Measurements from ENCODE around the gene LGI4. TPM values are rescaled to one million over a fixed set of nuclear protein-coding genes. Genes with fewer than 3 reads are reported as not detected.
A peak's percentile ranks its signal among the peaks of the same experiment; 100 is the strongest.
"Not testable (repeated sequence)": the region's sequence is repeated elsewhere in the genome, so short reads cannot be mapped to it uniquely, and the experiment has no call there.

LGI4 gene
- total RNA-seq, 1 donor from 2014 or later, result 14.2 TPM

GRCh38 chr19:35105411-35106290, 29.2 kb downstream of the LGI4 start:
- no peak for DNase-seq

DNA sequence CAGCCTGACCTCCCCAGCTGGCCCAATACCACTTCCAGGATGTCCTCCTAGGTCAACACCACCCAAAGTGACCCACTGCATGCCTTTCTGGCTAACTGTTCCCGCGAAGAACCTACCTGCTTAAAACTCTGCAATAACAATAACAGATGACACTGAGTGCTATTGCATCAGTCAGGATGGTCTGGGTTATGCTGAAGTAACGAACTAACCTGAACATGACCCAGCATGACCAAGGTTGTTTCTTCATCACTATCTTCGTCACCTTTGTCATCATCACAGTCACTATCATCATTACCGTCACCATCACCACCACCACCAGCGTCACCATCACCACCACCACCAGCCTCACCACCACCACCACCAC, 29.8 kb downstream of the LGI4 start:
- no peak for DNase-seq

DNA sequence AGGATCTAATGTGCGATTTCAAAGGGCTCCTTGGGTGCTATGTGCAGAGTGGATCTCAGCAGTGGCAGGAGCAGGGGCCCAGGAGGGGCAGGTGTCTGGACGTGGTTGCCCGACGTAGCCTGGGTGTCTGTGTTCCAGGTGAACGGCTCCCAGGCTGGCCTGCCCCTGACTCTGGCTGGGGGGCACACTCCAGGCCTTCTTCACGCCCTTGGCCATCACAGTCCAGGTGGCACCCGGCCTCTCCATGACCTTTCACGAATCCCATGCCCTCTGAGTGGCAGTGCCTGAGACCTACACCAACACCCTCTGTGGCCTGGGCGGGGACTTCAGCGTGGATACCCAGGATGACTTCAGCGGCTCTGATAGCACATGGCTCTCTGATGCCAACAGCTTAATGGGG, 30.5 kb downstream of the LGI4 start:
- DNase-seq, result no peak

GRCh38 chr19:35103614-35104013, 31.2 kb downstream of the LGI4 start:
- not testable (repeated sequence) for DNase-seq

- not testable (repeated sequence) for DNase-seq
Observed at GRCh38 chr19:35101949-35102348, 32.9 kb downstream of the LGI4 start.

DNA sequence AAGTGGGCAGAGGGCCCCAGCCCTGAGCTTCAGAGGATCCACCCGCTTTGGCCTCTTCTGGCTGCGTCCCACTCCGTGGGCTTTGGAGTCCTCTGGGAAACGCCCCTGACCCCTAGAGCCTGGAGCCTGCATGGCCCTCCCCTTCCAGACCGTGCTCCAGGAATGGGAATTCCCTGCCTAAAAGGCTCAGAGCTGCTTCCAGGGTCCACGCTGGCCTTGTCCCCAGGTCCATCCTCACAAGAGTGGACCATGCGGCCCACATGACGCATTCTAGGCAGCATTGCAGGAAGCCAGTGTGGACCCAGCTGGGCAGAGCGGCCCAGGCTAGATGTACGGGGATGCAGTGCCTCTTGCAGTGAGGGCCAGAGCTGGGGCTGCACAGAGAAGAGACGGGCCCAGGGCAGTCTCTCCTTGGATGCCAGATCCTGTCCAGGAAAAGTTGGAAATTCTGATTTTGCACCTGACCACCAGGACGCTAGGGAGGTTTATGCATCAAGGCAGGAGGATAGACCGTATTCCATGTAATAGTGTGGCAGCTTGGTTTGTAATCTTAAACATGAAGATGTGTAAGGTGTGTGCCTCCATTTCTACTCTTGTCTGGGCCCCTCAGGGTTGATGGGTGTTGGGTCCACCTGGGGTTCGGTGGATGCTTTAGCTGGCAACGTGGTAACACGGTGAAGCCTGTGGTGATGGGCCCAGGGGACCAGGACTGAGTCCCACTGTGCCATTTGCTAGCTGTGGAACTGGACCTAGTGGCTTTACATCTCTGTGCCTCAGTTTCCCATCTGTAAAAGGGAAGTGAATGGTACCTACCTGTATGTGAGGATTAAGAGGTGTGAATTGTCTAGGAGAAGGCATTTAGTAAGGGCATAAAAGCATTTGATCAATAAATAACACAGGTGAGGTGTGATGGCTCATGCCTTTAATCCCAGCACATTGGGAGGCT, 34.0 kb downstream of the LGI4 start:
- DNase-seq, result no peak

DNA sequence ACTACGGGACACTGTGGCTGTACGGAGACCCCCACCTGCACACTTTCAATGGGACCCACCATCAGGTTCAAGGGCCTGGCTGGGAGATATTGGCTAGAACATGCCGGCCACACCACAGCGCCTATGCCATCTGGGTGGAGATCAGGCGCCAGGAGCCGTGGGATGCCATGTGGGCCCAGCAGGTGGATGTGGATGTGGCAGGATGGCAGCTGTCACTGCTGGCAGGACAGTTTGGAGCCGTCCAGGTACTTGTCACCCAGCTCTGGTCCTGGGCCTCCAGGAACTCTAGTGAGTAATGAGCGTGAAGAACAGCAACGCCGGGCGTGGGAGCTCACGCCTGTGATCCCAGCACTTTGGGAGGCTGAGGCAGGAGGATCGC, 35.0 kb downstream of the LGI4 start:
- no peak for DNase-seq

DNA sequence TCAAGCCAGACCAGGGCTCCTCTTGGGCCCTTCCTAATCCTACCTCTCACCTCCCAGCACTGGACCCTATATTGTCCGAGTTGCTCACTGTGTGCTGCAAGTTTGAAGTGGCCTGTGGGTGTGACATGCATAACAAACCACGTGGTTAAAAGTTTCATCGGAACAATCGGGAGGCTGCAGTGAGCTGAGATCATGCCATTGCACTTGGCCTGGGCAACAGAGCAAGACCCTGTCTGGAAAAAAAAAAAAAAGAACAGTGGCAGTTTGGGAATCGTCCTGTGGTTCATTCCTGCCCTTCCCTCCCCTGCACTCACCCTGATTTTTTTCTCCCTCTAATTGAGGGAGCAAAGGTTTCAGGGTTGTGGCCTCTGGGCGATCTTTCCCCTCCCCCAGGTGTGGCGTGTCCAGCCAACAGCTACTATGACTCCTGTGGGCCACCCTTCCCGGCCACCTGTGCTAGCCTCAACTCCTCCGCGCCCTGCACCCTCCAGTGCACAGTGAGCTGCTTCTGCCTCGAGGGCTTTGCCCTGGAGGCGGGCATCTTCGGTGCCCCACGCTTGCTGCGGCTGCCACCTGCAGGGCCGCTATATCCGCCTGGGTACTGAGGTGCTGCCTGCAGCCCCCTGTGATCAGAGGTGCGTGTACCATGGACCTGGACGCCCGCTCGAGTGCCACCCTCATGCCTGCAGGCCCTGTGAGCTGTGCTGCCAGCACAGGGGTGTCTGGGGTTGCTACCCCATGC, 35.5 kb downstream of the LGI4 start:
- DNase-seq, result no peak

GRCh38 chr19:35098413-35099049, 36.3 kb downstream of the LGI4 start:
- DNase-seq, result no peak

DNA sequence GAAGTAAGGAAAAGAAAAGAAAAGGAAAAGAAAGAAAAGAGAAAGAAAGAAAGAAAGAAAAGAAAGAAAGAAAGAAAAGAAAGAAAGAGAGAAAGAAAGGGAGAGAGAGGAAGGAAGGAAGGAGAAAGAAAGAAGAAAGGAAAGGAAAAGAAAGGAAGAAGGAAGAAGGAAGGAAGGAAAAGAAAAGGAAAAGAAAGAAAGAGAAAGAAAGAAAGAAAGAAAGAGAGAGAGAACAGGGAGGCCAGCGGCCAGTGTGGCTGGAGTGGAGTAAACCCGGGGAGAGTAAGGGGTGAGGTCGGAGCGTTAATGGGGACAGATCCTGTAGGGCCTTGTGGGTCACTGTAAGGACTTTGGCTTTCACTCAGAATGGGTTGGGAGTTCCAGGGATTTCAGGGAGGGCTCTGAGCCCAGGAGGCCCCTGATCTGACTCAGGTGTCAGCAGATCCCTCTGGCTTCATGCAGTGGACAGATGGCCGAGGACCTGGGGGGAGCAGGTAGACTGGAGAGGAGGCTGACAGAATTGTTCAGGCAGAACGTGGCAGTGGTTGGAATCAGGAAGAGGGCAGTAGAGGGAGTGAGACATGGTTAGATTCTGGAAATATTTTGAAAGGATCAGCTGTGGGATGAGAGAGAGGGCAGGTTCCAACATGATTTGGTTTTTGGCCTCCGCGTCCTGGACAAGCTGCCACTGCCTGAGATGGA, 39.0 kb downstream of the LGI4 start:
- no peak for DNase-seq

DNA sequence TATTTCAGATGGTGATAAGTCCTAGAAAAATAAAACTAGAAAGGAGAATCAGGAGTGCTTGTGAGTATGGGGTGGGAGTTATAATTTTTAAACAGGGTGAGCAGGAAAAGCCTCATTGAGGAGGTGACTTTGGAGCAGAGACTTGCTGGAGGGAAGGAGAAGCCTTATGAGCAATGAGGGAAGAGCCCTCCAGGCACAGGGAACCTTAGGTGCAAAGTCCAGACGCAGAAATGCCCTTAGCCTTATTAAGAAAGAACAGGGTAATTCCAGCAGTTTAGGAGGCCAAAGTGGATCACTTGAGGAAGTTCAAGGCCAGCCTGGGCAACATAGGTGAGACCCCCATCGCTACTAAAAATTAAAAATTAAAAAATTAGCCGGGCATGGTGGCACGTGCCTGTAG, 40.2 kb downstream of the LGI4 start:
- no peak for DNase-seq

- DNase-seq, result no peak
Observed at GRCh38 chr19:35093941-35094647, 40.8 kb downstream of the LGI4 start.

- no peak for DNase-seq
Observed at GRCh38 chr19:35093430-35093829, 41.4 kb downstream of the LGI4 start.

DNA sequence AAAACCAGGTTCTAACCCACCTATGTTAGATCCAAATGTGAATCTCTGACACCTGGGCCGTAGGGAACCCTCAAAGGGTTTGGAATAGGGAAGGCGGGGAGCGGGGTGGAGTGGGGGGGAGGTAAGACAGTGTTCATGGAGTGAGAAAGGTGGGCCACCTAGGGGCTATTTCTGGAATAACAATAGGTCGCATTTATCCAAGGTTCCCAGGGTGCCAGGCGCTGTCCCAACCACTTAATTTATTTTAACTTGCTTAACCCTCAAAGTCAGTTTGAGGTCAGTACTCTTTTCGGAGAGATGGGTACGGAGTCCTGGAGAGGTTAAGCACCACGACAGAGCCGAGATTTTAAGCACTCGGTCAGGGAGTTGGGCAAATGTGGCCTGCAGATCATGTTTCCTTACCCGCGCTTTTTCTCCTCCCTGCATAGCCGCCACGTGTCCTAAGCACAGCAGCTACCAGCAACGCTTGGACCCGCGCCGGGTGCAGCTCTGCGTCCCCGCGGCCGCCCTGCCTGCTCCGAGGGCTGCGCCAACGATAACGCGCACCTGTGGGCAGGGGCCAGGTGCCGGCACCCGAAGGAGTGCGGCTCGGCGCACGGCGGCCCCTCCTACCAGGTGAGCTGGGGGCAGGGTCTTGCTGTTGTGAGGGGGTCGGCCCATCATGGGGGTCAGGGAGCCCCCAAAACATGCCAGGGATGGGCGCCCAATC, 44.2 kb downstream of the LGI4 start:
- peak; percentile 38 for DNase-seq

- DNase-seq, result no peak
Observed at GRCh38 chr19:35090160-35090505, 44.7 kb downstream of the LGI4 start.

GRCh38 chr19:35089554-35089953, 45.3 kb downstream of the LGI4 start:
- DNase-seq, result no peak

- DNase-seq, result peak; percentile 19
Observed at GRCh38 chr19:35088131-35088913, 46.5 kb downstream of the LGI4 start.

DNA sequence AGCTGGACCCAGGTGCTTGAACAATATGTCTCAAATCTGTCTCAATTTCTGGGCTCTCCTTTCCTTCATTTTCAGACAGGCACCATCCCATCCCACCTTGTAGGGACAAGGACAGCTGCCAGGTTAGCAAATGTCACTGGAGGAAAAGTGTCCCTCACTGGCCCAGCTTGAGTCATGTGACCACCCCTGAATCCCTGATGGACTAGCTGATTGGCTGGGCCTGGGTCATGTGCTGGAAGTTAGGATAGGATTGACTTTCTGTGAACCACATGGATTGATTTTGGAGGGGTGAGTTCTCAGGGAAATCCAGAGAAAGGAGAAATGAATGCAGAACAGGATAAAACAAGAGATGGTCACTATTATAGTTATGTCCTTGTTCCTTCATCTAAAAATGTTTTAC, 47.5 kb downstream of the LGI4 start:
- no peak for DNase-seq

DNA sequence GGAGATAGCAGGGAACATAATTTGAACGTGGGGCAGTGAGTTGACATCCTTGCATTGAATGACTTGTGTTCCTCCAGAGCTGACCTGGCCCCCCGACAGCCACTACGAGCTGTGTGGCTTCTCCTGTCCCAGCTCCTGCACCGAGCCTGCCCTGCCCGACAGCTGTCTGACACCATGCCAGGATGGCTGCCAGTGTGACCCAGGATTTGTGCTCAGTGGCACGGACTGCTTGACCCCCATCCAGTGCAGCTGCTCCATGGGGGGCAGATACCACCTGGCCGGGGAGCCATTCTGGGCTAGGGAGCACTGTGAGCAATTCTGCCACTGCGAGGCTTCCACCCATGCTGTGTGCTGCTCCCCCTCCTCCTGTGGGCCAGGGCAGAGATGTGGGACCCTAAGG, 48.4 kb downstream of the LGI4 start:
- DNase-seq, result no peak
